K562 (cell line): ENCODE results near the gene RSU1.

Experiments used
- MAFG ChIP-seq: fragments of 450-650 bp; conservative IDR thresholded peaks from 2 replicates; pipeline ENCODE4 v1.6.1; 2016; ENCODE audit warnings: missing genetic modification characterization, missing compliant biosample characterization
- TARDBP ChIP-seq: fragments of 450-650 bp; IDR thresholded peaks from 2 replicates; pipeline ENCODE4 v1.6.1; 2016
- TF ChIP-seq, protein P1 (sequence below): IDR thresholded peaks from 3 replicates; pipeline ENCODE4 v1.6.1; 2011; ENCODE audit warnings: borderline replicate concordance, mild to moderate bottlenecking; ENCODE audit not compliant: insufficient read length, insufficient read depth

DNA sequence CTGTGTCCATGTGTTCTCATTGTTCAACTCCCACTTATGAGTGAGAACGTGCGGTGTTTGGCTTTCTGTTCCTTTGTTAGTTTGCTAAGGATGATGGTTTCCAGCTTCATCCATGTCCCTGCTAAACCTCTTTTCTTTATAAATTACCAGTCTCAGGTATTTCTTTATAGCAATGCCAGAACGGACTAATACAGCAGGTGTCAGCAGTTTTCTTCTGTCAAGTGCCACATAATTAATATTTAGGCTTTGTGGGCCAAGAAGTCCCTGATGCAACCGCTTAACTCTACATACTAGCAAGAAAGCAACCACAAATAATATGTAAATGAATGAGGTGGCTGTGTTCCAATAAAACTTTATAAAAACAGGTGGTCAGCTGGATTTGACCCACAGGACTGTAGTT lies 269.3 kb downstream of the RSU1 start:
- TF ChIP-seq TARDBP (no peak), MAFG (tag) (no peak)
- TF ChIP-seq, protein P1, sequence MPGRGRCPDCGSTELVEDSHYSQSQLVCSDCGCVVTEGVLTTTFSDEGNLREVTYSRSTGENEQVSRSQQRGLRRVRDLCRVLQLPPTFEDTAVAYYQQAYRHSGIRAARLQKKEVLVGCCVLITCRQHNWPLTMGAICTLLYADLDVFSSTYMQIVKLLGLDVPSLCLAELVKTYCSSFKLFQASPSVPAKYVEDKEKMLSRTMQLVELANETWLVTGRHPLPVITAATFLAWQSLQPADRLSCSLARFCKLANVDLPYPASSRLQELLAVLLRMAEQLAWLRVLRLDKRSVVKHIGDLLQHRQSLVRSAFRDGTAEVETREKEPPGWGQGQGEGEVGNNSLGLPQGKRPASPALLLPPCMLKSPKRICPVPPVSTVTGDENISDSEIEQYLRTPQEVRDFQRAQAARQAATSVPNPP, result no peak
